ENCODE data around the gene SEC23IP.
"Not testable (repeated sequence)": the region's sequence is repeated elsewhere in the genome, so short reads cannot be mapped to it uniquely, and the experiment has no call there.

The SEC23IP gene

DNA sequence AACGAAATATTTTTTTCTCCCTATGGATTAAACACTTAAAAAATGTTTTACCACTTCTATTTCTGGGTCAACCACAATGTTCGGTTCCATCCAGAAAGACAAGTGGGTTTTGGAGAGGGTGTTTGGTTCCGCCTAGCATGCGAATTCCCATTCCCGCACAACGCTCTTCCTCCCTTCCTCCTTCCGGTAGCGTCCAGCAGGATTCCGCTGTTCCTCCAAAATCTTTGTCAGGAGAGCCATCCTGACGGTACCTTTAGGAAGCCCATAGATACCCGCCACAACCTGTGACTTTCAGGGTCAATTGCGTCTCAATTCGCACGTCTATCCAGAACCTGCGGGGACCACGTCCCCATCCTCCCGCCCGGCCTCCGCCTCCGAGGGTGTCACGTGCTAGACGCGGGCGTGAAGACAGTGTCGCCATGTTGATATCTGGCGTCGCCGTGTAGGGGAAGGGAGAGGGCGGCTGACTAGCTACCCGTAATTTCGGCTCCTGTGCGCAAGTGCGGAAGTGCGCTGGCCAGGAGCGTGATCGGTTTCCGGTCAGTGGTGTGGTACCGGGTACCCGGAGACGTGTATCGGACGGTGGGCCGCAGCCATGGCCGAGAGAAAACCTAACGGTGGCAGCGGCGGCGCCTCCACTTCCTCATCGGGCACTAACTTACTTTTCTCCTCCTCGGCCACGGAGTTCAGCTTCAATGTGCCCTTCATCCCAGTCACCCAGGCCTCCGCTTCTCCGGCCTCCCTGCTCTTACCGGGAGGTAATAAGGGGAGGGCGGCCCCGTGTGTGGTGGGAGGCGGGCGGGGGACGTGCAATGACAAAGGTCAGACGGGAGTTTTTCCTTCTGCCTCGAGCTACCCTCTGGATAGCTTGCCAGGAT is at the start of gene SEC23IP:
SEC23IP (plus strand) TSS at position 543 of the 878 bp plus-strand sequence; CDS start at position 596, 53 bp downstream.
- FAIRE-seq: peak; percentile 5

DNA sequence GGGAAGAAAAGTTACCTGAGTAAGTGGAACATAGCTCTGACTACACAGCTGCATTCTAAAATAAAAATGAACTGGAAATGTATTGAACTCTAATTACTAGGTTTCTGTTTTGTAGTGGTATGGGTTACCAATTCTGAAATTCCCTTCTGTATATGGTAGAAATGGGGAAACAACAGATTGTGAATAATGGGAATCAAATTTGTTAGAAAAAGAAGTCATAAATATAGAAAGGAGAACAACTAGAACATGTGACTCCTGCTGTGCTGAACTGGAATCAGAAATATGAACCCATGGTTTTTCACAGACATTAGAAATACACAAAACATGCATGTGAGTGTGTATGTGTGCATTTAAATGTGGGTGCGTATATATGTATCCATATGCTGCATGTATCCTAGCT is 46.9 kb upstream of the SEC23IP start:
- no peak for FAIRE-seq

DNA sequence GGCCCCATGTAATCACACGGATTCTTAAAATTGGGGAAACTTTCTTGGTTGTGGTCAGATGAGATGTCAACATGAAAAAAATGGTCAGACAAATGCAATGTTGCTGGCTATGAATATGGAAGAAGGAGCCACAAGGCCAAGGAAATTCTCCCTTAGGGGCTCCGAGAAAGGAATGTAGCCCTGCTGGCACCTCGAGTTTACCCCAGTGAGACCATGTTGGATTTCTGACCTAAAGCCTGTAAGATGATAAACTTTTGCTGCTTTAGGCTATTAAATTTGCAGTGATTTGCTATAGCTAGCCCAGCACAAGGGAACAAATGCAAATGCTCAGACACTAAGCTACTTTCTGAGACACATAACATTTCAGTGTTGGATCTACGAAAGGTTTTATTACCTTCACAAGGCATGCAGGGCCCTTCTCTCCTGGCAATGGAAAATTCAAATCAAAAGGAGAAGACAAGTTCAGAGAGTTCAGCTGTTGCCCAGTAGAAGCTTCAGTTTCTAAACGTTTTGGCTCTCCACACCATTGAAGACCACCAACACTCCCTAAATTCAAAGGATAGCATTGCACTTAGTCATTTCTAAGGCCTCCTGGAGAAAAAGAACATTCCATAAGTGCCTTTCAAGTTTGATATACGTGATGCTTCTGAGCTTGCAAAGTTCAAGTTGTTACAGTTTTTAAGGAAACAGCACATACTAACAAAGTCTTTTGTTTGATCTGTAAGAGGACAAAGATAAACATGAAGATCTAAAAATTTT is 43.3 kb upstream of the SEC23IP start:
- FAIRE-seq: no peak

DNA sequence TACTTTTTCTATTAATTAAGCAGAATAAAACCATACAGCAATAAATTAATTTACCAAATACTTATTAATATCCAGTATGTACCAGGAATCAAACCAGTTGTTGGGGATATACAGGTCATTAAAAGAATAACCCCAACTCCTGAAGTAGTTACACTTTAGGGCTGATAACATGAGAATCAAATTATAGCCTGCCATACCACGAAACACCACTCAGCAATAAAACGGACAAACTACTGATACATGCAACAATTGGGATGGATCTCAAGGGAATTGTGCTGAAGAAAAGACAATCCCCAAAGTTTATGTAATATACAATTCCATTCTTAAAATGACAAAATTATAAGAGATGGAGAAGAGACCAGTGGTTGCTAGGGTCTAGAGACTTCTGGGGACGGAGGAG is 42.6 kb upstream of the SEC23IP start:
- no peak for FAIRE-seq

DNA sequence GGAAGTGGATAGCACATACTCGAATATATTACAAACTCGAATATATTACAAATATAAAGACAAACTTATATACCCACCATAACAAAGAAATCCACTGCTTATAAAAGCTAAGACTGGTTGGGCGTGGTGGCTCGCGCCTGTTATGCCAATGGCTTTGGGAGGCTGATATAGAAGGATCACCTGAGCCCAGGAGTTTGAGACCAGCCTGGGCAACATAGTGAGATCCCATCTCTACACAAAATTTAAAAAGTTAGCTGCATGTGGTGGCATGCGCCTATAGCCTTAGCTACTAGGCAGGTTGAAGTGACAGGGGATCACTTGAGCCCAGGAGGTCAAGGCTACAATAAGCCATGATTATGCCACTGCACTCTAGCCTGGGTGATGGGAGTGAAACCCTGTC is 40.3 kb upstream of the SEC23IP start:
- FAIRE-seq: no peak

DNA sequence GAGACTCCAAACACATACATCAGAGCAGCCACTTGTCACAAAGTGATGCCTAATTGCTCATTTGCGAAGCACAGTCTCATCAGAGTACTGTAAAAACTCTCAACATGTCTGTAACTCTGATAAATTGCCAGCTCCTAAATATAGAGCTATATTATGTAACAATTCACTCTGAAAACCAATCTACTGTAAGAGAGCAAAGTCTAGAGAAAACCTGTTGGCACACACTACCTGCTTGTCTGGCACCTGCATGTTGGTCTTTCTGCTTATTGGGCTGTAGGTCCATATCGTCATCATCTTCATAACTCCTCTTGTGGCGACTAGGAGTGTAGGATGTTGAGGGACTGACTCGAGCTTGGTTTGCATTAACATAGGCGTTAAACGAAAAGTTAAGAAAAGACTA is 39.7 kb upstream of the SEC23IP start:
- no peak for FAIRE-seq

DNA sequence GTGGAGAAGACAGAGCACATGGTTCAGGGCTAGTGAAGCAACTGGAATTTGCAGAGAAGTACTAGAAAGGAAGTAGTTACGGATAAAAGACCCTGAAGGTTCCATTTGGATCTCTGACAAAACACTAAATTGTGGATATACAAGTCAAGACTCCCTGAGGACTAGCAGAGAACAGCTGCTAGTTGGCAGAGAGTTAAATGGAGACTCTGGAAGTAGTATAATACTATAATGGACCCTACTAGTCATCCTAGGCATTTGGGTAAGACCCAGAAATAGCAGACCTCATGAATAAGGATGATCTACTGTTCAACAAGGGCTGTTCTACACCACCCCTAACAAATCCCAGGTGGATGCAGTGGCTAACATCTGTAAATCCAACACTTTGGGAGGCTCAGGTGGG is 39.0 kb upstream of the SEC23IP start:
- no peak for FAIRE-seq

DNA sequence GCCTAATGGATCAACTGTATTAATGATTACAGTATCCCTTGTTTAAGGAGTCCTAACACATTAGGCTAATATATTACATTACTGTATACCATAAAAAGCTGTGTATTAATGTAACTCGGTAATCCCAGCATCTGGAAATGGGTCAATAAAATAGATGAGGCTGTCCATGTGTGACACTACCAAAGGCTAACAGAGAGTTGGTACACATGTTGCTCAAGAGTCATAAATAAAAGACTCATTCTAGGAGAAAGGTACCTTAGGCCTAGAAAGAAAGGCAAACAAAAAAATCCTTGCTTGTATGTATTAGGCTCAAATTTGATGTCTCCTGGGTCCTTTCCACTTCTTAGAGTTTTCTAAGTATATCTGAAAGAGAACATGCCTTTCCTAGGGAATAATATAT is 34.5 kb upstream of the SEC23IP start:
- FAIRE-seq: no peak

DNA sequence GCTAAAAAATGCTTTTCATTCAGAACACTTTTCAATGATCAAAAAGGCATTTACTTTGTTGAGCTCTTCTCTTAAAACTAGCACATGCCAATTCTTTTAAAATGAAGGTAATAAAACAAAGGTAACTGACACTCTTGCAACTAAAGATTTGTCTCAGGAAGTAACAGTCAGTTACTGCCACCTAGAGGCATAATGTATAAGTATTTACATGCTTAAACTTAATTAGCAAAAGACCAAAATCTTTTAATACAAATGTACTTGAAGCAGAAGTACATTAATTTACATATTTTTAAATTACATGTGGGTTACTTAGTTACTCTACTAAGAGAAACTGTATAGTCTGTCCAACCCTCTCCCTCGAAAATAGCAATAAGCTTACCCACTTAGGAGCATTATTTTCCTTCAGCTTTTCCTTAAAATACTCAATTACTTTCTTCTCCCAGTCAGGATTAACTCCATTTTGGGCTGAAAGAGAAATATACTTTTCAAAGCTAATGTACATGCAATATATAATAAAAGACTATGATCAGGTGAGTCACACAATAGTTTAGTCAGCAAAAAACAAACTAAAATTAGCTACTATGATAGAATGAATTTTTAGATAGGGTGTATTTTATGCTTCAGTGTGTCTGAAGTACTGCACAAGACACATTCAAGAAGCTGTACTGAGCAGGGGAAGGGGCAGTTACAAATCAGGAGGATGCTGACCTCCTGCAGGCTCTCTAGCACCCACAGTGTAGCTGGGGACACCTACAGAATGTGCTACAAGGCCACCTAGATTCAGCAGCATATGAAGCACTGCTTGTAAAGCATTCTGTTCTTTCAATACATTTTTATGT is 32.9 kb upstream of the SEC23IP start:
- FAIRE-seq: peak; percentile 87

DNA sequence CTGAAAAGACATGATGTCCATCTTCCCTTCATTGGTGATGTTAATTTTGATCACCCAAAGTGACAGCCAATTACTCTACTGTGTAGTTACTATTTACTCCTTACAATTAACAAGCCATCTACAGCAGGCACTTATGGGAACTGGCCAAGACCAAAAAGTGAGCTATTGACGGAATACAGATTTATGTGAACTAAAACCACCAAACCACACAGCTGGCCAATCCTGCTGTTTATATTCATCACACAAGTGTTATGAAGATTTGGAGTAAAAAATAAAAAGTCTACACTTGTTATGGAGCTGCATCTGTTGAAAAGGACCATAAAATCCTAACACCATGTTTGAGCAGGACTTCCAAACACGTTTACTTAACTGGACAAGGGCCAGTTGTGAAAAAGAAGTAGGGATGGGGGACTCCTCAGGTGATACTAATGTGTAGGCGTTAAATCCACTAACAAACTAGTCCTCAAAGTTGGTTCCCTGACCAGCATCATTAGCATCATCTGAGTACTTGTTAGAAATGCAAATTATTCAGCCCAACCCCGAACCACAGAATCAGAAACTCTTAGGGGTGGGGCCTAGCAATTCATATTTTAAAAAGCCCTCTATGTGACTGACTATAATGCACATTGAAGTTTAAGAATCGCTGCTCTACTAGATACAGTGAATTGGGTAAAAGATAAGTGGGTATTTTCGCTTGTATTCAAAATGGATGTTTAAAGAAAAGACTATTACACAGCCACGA is 31.5 kb upstream of the SEC23IP start:
- no peak for FAIRE-seq

DNA sequence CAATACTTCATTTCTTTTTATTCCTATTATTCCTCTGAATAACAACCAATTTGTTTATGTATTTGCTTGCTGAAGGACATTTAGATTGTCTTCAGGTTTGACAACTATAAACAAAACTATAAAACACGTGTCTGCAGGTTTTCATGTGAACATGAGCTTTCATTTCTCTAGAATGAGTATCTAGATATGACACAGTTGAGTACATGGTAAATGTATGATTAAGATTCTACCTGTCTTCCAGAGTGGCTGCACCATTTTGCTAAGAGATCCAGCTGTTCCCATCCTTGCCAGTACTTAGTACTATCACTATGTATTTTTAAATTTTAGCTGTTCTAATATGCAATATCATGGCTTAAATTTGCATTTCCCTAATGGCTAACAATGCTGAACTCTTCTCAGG is 30.0 kb upstream of the SEC23IP start:
- FAIRE-seq: no peak

DNA sequence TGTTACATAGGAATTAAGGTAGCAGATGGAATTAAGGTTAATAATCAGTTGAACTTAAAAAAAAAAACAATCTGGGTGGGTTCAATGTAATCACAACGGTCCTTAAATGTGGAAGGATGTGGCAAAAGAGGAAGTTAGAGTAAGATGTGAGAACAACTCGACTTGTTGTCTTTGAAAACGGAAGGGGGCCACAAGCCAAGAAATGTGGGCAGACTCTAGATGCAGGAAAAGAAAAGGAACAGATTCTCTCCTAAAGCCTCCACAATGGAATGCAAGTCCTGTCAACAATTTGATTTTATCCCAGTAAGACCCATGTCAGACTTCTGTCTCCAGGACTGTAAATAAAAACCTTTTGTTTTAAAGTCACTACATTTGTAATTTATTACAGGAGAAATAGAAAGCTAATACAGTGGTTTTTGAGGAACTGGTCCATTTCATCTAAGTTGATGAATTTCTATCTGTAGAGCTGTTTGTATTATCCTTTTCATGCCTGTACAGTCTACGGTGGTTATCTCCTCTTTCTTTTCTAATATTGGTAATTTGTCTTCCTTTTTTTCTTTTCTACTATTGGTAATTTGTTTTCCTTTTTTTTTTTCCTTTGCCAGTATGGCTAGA is 28.5 kb upstream of the SEC23IP start:
- no peak for FAIRE-seq

DNA sequence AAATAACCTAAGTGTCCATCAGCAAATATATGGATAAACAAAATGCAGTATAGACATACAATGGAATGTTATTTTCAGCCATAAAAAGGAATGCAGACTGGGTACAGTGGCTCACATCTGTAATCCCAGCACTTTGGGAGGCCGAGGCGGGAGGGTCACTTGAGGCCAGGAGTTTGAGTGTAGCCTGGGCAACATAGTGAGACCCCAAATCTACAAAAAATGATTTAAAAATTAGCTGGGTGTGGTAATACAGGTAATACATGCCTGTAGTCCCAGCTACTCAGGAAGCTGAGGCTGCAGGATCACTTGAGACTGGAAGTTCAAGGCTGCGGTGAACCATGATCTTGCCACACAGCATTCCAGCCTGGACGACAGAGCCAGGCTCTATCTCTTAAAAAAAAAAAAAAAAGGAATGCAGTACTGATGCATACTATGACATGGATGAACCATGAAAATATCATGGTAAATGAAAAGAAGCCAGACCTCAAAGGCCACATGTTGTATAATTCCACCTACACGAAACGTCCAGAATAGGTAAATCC is 26.8 kb upstream of the SEC23IP start:
- no peak for FAIRE-seq

DNA sequence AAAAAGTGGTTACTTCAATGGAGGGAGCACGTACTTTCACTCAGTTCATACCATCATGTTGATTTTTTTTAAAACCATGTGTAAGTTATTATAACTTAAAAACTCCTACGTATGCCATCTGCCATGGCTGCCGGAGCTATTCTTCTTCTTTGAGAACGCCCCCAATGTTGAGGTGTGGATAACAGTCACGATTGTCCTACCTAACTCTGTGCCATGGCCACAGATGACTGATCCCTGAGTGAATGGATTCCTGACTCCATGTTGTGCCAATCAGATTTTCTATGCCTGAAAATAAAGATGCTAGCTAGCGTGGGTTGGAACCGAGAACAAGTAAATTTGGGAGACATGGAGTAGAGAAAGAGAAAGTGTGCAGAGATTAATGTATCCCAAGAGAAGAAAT is 25.2 kb upstream of the SEC23IP start:
- FAIRE-seq: no peak

DNA sequence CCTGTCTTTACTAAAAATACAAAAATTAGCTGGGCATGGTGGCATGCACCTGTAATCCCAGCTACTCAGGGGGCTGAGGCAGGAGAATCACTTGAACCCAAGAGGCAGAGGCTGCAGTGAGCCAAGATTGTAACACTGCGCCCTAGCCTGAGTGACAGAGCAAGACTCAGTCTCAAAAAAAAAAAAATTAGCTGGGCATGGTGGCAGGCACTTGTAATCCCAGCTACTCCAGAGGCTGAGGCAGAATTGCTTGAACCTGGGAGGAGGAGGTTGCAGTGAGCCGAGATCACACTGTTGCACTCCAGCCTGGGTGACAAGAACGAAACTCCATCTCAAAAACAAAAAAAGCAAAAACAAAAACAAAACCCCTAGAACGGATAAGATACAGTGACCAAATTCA is 23.1 kb upstream of the SEC23IP start:
- not testable (repeated sequence) for FAIRE-seq

DNA sequence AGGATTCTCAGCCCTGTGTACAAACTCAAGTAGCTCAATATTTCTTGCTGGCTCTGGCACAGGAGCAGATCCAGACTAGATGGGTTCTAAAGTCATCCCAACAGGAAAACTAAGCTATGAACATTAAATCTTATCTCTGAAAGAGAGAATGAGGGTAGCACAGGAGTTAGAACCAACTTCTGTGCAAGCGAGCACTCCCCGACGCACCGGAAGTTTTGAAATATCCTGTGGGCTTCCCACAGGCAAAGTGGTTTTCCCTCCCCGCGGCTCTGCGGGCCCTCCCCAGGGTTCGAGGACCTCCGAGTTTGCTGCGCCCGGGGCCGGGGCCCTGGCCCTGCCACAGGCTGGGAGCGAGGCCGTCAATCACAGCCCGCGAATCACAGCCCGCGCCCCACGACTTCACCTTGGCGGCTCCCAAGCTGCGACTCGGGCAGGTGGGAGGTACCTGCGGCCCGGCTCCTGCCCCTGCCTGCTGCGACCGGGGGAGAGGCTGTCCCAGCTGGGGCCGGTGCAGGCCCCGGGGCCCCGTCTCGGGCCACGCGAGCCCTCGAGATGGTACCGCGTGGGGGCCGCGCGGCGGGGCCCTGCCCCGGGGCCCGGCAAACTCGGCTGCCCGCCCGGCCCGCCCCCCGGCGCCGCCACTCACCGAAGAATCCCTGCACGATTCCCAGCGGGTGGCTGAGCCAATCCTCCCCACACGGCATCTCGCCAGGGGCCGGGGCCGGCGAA is 20.5 kb upstream of the SEC23IP start:
- no peak for FAIRE-seq

DNA sequence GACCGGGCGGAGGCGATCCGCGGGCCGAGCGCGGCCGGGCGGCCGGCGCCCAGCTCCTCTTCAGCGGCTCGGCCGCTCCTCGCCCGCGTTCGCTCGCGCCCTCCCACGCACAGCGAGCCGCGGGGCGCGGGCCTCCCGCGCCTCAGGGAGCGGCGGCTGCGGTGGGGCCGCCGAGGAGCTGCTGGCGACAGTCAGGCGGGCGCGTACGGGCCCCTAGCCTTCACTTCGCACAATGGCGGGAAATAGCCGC is 20.0 kb upstream of the SEC23IP start, which contains the start of gene MCMBP:
MCMBP (minus strand) TSS at position 234 of the 250 bp plus-strand sequence. CDS start 259 bp downstream, outside the sequence.
- FAIRE-seq: no peak

DNA sequence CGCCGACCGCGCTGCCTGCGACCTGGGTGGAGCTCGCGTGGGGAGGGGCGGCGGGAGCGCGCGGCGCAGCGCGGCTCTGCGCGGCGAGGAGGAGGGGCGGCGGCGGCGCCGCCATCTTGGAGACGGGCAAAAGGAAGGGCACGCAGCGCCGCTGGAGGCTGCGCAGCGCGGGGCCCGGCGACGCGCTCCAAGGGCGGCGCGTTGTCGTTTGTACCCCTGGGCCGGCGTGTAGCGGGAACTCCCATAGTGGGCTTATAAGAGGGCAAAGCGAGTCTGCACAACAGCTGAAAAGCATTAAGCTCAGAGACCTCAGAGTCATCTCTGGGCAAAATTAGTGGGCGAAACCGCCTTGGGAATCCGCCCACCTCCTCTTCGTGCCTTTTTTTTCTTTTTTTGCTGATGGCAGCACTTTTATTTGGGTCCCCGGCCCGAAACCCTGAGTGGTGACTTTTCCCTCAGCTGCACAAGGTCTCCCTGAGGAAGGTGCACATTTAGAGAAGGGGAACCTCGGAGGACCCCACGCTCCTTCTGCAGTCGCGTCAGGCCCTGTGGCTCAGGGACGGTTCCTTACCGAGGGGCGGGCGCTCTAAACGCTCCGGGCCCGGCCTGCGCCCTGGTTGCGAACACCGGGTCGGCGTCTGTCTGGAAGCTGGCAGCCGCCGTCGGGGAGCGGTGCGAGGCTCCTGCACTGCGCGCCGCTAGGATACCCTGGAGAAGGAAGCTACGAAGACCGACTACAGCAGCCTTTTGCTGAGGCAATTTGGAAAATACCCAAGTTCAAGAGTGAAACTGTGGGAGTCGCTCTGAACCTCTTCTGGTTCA is 19.5 kb upstream of the SEC23IP start:
- FAIRE-seq: no peak

DNA sequence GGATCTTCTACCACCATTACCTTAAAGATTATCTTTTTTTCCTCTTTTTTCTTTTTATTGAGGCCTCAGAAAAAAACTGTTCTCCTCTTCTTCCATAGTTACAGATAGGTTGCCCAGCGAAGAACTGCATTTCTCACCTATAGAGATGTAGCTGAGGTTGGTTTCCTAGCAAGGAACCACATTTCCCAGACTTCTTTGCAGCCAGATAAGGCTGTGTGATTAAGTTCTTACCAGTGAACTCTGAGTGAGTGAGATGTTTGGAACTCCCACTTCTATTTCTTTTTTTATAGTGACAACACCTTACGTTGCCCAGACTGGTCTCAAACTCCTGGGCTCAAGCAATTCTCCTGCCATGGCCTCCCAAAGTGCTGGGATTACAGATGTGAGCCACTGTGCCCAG is 14.0 kb upstream of the SEC23IP start:
- FAIRE-seq: no peak
